HG02610 (cell line): ENCODE data around the gene TTLL4.

ENCODE experiments used
- ATAC-seq: cut with Tn5 transposase; IDR thresholded peaks from one replicate; pipeline ENCODE4 v1.9.1; 2021; ENCODE audit warnings: mild to moderate bottlenecking, moderate library complexity; ENCODE audit not compliant: unreplicated experiment

The TTLL4 gene

DNA sequence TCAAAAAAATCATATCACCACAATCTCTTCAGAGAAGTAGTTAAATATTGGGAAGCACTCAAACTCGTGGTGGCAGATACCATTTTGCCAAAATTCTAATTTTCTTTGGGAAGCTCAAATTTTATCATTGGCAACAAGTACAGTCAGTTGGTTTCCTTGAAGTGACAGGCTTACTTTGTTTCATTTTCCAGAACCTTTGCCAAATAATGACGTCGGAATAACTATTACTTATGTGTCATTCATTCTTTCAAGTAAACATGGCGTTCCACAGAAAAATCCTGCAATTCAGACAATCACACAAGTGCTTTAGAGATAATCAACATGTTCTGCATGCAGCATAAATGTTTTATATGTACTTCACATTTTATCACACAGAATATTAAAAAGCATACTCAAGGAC lies 5.4 kb downstream of the TTLL4 start:
- no peak for ATAC-seq

DNA sequence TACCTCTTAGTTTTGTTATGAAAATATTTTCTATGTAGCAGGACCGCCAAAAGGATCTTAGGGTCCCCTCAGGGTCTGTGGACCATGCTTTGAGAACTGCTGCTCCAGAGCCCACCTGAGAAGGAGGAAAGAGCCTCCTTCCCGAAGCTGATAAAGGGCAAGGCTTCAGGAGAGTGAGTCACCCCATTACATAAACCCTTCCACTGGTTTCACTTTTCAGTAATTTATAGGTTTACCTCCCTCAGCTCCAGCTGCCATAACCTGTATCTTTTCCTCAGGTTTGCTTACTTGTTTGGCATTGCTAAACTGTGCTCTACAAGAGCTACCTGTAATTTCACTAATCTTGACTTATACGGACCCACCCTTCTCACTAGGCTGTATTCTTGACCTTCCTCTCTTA lies 6.6 kb downstream of the TTLL4 start:
- ATAC-seq = no peak

DNA sequence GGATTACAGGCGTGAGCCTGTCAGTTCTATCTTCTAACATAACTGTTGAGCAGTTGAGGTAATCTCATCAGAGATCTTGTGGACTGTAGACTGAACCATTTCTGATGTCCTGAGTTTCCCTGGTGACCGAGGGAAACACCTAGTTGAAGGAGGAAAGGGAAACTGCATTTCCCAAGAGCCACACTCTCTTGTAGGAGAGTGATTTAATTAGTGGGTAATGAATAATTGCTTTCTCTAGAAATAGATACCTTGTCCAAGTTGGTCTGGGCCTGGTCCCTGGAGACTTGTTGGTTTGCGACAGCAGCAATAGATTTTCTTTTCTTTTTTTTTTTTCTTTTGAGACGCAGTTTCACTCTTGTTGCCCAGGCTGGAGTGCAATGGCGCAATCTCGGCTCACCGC lies 7.4 kb downstream of the TTLL4 start:
- no peak for ATAC-seq

DNA sequence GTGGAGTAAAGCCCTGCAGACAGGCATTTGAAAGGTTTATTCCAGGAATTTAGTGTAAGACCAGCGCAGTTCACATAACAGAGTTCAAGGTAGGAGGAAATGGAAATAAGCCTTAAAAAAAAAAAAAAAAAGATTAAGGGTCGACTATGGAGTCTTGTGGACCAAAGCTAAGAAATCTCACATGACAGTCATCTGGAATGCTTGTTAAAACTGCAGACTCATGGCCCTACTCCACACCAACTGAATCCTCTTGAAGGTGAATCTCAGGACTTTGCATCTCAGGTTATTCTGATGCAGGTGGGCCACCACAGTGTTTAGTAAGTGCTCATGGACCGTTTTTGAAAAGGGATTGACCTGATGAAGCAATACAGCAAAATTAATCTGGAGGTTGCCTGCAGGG lies 8.8 kb downstream of the TTLL4 start:
- ATAC-seq = no peak

DNA sequence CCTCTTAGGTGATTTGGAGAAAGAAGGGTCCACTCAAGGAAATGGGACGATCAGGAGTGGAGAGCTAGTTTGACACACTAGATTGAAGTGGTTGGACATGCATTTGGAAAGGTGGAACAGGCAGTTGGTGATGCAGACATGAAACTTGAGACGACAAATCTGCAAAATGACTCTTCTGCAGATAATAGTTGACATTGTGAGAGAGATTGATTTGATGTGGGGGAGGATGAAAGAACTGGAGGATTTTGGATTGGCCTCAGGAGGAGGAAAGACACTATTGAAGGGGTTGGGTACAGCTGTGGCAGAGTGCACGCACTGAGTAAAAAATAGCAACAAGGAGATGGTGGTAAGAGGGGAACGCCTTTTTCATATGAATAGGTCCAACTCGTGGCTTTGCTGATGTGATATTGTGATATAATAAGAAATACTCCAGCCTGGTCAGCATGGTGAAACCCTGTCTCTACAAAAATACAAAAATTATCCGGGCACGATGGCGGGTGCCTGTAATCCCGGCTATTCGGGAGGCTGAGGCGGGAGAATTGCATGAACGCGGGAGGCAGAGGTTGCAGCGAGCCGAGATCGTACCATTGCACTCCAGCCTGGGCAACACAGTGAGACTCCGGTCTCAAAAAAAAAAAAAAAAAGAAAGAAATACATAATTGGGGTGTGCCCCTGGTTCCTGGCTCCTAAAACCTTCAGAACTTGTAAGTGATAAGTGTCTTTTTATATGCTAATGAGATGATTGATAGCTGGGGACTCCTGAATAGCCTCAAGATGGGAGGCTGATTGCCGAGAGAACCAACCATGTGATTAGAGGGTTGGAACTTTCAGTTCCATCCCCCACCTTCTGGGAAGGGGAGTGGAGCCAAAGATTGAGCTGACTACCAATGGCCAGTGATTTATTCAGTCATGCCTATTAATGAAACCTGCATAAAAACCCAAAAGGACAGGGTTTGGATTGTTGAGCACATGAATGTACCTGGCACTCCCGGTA lies 9.7 kb downstream of the TTLL4 start:
- ATAC-seq = no peak

DNA sequence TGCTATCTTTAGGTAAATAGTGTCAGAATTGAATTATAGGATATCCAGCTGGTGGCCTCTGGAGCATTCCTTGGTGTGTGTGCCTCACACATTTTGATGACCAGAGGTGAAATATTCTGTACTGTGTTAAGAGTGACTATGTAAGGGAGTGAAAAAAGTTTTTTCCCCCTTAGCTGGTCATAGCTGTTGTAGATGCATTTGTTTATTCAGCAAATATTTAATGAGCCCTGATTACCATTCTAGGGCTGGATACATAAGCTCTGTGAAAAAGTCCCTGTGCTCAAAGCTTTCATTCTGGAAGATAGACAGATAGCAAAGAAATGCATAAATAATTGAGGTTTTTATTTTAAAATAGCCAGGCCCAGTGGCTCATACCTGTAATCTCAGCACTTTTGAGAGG lies 10.9 kb downstream of the TTLL4 start:
- ATAC-seq = no peak

DNA sequence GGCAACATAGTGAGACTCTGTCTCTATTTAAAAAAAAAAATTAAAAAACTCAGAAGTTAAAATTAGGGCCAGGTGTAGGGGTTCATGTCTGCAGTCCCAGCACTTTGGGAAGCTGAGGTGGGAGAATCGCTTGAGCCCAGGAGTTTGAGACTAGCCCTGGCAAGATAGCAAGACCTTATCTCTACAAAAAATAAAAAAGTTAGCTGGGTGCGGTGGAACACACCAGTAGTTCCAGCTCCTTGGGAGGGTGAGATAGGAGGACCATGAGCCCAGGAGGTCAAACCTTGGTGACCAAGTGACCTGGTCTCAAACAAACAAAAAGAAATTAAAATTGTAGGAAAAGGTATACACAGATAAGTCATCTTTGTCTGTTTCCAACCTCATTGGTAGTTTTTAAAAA lies 11.3 kb downstream of the TTLL4 start:
- ATAC-seq = no peak

DNA sequence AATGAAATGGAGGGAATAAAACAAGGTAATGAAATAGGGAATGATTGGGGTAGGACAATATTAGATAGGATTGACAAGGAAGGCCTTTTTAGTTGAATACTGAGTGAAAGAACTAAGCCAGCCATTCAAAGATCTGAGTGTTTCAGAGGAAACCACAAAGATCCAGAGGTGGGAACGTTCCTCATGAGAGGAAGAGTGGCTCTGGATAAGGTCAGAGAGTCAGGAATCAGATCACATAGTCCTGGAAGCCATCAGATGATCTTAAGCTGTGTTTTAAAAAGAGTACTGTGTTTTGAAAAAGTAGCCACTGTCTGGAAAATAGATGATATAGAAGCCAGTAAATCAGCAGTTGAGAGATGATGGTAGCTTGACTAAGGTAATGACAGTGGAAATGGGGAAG lies 11.8 kb downstream of the TTLL4 start:
- ATAC-seq = no peak

DNA sequence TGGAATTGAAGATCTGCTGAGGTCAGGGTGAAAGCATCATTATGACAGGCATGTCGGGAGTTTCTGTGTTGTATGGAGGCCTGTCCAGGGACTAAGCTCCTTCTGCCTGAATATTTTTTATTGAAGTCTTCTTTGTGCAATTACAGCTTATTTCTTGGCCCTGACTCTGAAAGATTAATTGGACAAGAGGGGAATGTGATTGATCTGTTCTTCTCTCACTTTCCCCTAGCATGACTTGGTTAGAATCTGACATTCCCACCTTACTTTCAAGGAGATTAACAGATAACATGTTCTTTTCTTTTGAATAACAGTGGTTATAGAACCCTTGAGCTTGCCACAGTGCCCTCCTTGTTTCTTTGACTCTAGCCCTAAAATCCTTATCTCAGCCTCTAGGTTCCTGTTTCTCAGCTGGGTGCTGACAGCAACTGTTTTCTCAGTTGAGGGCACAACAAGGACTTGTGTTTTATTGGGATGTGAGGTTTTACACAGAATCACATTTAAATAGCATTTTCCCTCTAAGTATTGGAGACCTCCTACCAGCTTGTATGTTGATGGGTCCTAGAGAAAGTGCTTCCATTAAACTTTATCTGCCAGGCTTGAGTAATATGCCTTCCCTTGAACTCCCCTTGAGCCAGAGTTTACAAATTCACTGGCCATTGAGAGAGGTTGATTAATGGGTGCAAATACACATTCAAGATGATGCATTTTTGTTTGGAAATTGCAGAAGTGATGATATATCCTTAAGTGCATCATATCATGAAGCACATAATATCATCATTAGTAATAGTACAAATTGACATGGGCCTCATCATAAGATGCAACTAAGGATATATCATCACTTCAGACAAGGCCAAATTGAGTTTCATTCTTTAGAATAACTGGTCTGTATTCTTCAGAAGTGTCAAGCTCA lies 12.5 kb downstream of the TTLL4 start:
- ATAC-seq = no peak

DNA sequence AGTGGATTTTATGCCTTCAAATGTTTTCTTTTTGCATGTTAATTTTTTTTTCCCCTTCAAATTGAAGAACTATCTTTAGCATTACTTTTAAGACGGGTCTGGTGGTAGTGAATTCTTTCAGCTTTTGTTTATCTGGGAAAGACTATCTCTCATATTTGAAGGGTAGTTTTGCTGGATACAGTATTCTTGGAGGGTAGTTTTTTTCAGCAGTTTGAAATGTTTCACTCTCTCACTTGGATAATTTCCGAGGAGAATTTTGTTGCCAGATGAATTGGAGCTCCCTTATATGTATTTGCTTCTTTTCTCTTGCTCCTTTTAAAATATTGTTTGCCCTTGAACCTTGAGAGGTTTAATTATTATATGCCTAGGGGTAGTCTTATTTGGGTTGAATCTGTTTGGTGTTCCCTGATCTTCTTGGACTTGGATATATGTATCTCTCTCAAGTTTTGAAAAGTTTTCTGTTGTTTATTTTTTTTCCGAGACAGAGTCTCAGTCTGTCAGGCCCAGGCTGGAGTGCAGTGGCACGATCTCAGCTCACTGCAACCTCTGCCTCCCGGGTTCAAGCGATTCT lies 15.5 kb downstream of the TTLL4 start:
- ATAC-seq = no peak

DNA sequence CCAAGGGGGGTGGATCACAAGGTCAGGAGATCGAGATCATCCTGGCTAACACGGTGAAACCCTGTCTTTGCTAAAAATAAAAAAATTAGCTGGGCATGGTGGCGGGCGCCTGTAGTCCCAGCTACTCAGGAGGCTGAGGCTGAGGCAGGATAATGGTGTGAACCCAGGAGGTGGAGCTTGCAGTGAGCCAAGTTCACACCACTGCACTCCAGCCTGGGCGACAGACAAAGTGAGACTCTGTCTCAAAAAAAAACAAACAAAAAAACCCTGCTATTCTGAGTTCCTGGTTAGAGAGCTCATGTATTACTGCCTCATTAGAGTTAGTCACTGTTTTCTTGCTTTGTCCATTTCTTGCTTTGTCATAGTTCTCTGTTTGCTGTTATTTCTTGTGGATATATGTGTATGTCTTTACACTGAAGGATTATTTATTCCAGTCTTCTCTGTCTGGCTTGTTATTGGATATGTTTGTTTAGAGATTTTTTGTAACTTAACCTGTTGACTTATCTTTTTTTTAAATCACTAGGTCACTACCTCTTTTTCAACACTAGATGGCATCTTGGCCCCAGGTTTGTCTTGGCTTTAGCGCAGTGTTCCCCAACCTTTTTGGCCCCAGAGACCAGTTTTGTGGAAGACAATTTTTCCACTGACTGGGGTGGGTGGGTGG lies 17.0 kb downstream of the TTLL4 start:
- ATAC-seq = no peak

DNA sequence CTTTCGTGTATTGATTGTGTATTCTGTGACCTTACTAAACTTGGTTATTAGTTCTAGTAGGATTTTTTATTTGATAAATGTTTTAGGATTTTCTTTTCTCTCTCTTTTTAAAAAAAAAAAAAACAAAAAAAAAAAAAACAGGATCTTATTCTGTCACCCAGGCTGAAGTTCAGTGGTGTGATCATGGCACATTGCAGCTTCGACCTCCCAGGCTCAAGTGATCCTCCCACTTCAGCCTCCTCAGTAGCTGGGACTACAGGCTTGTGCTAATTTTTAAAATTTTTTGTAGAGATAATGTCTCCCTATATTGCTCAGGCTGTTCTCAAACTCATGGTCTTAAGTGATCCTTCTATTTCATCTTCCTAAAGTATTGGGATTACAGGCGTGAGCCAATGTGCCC lies 19.0 kb downstream of the TTLL4 start:
- ATAC-seq = no peak

DNA sequence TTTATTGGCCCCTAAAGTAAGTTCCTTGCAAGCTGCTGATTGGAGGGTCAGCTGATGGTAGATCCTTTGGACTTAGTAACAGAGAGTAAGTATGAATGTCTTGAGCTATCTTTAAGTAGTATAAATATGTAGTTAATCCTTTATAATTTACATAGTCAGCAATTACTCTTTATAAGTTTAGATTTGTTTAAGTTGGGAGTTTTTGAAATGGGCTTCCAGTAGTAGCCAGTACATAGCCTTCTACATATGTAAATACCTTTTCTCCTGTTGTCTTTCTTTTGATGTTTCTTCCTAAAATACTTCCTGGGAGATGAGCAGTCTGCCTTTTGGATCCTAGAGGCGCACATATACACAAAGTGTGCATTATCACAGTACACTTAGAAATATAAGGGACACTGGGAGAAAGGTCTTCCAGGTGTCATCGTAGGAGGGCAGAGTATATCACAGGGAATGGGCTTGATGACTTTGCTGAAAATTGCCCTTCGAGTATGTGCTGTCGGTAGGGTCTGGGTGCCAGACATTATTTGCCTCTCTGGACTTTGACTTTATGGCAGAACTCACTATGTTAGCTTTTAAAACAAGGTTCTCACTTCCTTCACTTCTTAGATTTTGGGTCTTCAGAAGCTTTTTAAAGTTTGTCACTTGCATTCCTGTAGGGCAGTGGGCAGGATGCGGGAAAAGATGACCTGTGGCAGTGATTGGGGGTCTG lies 21.6 kb downstream of the TTLL4 start:
- ATAC-seq = no peak

DNA sequence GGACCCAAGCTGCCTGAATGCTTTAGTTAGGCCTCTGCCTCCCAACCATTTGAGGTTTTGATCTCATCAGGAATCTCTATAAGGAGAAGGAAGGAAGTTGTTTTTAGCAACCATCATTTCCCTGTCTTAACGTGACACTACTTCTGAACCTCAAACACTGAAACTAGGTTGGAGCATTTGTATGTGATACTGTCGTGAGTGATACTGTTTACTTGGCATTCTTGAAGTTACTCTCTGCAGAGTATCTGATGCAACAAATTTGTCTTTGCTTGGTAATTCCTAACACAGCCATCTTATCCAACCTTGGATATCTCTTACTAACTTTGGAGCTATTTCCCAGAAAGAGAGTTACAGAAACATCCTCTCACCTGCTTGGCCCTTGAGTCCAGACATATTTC lies 22.1 kb downstream of the TTLL4 start:
- ATAC-seq = no peak

DNA sequence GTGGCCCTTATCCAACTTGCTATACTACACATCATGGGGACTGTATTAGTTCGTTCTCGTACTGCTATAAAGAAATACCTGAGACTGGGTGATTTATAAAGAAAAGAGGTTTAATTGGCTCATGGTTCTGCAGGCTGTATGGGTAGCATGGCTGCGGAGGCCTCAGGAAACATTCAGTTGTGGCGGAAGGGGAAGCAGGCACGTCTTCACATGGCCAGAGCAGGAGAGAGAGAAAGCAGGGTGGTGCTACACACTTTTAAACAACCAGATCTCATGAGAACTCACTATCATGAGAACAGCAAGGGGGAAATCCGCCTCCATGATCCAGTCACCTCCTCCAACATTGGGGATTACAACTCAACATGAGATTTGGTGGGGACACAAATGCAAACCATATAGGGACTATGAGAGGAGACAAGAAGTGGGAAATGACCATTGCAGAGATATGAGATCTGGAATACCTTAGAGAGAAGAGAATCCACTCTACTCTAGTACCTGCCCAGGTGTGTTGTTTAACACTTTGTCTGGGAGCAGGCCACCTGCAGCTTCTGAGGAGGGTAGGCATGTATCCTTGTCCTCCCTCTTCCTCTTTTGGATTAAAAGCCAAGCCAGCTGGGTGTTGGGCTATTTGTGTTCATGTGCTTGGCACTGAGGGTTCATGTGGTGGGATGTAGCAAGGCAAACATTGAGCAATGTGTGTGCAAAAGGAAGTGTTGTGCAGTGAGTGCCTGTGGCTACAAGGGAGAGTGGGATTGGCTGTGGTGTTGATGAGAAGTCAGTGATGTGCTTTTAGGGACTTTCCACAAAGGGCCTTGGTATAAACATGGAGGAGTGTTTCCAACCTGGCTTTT lies 22.8 kb downstream of the TTLL4 start:
- ATAC-seq = peak; percentile 77

DNA sequence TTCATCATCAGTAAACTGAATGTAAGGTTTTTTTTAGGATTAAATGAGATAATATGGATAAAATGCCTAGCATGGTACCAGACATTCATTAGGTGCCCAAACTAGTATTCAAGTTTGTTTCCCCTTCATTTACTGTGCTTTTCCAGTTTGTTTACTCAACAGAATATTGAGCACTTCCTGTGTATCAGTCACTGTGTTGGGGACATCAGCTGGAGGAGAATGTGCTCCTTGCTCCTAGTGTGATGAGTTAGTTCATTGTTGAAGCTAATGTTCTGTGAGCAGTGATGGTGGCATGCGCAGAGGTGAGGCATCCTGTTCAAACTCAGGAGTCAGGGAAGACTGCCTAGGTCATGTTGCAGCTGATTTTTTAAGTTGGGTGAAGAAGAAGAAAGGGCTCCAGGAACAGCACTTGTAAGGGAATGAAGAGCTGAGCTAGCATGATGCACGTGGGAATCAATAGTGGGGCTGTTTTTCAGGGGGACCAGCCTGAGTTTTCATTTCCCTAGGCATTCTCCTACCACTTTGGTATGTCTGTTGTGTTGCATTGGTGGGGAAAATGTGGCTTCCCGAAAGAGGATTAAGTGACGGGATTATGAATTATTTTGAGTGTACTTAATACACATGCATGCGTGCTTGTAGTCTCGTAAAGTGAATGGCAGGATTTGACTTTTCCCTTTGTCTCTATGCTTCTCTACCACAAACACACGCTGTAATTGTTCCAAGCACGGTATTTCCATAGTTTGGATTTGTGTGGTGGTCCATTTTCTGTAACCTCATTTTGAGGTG lies 23.7 kb downstream of the TTLL4 start:
- ATAC-seq = no peak

DNA sequence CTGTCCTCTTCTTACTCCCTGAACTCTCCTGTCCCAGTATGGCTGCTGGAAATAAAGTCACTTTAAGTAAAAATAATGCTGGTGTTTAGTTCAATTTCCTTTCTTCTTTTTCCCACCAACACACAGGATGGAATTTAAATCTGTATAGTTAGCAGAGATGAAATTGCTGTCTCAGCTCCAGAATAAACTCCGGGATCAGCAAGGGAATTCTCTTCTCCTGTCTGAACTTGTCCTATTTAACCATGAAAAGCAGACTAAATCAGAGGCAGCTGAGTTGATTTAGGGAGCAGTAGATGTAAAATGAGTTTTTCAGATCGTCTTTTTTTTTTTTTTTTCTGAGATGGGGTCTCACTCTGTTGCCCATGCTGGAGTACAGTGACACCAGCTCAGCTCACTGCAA lies 25.9 kb downstream of the TTLL4 start:
- ATAC-seq = no peak

DNA sequence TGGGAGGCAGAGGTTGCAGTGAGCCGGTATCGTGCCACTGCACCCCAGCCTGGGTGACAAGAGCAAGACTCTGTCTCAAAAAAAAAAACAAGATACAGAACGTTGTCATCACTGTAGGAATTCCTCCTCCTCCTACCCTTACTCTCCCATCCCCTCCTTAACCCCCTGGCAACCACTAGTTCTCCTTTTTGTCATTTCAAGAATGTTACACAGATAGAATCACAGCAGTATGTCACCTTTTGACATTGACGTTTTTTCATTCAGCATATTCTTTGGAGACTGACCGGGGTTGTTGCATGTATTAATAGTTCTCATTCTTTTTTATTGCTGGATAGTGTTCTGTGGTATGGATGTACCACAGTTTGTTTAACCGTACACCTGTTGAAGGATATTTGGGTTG lies 32.4 kb downstream of the TTLL4 start:
- peak; percentile 82 for ATAC-seq

DNA sequence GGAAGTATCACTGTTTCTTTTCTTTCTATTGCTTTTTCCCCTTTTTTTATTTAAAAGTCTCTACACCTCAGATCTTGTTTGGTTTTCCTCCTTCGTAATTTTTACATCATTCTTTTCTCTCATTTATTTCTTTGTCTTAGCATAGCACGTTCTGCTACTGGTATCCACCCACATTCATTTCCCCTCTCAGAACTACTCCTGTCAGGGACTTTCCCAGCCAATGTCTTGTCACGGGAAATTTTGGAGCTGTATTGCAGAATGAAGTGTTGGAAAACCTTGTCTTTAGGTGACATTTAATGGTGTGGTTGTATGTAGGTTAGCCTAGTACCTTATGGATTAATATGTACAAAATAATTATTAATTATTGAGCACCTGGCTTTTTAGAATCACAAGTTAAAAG lies 34.0 kb downstream of the TTLL4 start:
- ATAC-seq = no peak
